Stomach (tissue), 9 donors: ENCODE measurements around the gene TMEM132E. TPM values are rescaled to one million over a fixed set of nuclear protein-coding genes. Genes with fewer than 3 reads are reported as not detected.

Source experiments
- DNase-seq, 2 donors: peaks; one replicate each; pipeline versions ENCODE4 v3.0.0 to v3.0.0-alpha.2; 2013 to 2019
- H3K27ac ChIP-seq, 5 donors: fragments of 200-600 bp in 4 of 5; sonication (generic) in 4 of 5; one replicate each; pipeline ENCODE4 v1.5.1; 2013 to 2019; ENCODE audit warnings: mild to moderate bottlenecking in 1 of 5, moderate library complexity in 1 of 5
- H3K27me3 ChIP-seq, 3 donors: fragments of 200-600 bp; sonication (generic); one replicate each; pipeline ENCODE4 v1.5.1; 2017 to 2019; ENCODE audit warnings: mixed run types in 1 of 3
- H3K36me3 ChIP-seq, 4 donors: fragments of 200-600 bp; sonication (generic); 1 replicate in 3 of 4; 2 replicates in 1 of 4; pipeline ENCODE4 v1.5.1; 2016 to 2019
- H3K4me1 ChIP-seq, 4 donors: fragments of 200-600 bp; sonication (generic); one replicate each; pipeline ENCODE4 v1.5.1; 2016 to 2019
- H3K4me3 ChIP-seq, 4 donors: fragments of 200-600 bp; sonication (generic) in 3 of 4; one replicate each; pipeline ENCODE4 v1.5.1; 2016 to 2019; ENCODE audit warnings: mild to moderate bottlenecking in 1 of 4
- H3K9me3 ChIP-seq, 4 donors: fragments of 200-600 bp; sonication (generic); one replicate each; pipeline ENCODE4 v1.5.1; 2016 to 2019
- EP300 ChIP-seq: sonication (generic); formaldehyde crosslinking; IDR thresholded peaks from one replicate; pipeline ENCODE4 v1.6.1; 2017; ENCODE audit warnings: antibody characterized with exemption
- POLR2A ChIP-seq, 4 donors: fragments of 450-650 bp; IDR thresholded peaks; one replicate each; pipeline ENCODE4 v1.6.1; 2016; ENCODE audit warnings: antibody characterized with exemption in 4 of 4, control low read depth in 2 of 4, mild to moderate bottlenecking in 1 of 4, moderate library complexity in 1 of 4
- POLR2AphosphoS5 ChIP-seq, 3 donors: sonication (generic); formaldehyde crosslinking; IDR thresholded peaks; one replicate each; pipeline ENCODE4 v1.6.1; 2016; ENCODE audit warnings: antibody characterized with exemption in 3 of 3
- WGBS, 5 donors: extraction: QIAGEN DNeasy Blood & Tissue Kit in 3 of 5; methylation state at CpG; one replicate each; pipeline versions ENCODE4 v1.1.5 to v1.1.7; 2013 to 2018; 5-methylcytosine and 5-hydroxymethylcytosine counted together
- intact Hi-C: fragments of 100-400 bp; cut with DNase I; formaldehyde crosslinking; loops from one replicate; pipeline ENCODE4 v1.15.1; 2023; ENCODE audit warnings: low total_unique reads
- polyA plus RNA-seq, 3 donors: library from polyadenylated mRNA; stranded (reverse); fragments of 200-250 nt; gene quantifications; one replicate each; pipeline ENCODE4 v1.2.3, GENCODE V29; 2013
- total RNA-seq, 5 donors: library from RNA; depleted of rRNA; stranded (reverse); fragments of >200 nt; gene quantifications; one replicate each; pipeline versions ENCODE4 v1.1.0 to v1.2.3, GENCODE V29; 2014 to 2016
- TF ChIP-seq, protein P1 (sequence below), 7 experiments: fragments of 450-650 bp in 4 of 7; fragments of 200-600 bp in 3 of 7; sonication (generic) in 3 of 7; IDR thresholded peaks; one replicate each; pipeline ENCODE4 v1.5.1; 2016 to 2019; ENCODE audit warnings: antibody characterized with exemption in 7 of 7, control low read depth in 2 of 7, mild to moderate bottlenecking in 1 of 7
- donor health status: healthy with polysubstance abuse.
- donor health status: Bipolar disorder and iron deficiency.
- donor health status: healthy.

TMEM132E gene
- total and polyA plus RNA-seq, 8 donors = 0.05 to 0.55 (median 0.12) TPM; not detected in 5

DNA sequence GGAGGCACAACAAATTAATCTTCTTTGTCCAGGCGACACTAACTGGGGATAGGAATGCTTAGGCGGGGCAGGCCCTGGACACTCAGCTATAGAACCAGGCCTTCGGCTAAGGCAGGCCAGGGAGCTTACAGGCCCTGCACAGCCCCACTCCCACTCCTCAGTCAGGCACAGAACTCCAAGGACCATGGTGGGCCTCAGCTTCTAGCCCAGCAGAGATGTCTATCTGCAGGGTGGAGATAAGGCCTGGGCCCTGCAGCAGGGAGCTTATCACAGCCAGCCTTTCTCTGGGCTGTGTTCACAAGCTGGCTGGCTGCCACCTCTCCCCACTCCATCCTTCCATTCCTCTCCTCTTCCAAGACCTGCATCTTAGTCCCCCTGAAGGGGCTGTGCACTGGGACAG, 68.1 kb downstream of the TMEM132E start:
- peaks cover 0 to 79% (median 4%) of the 10 kb centered on the region in 3 donors for H3K27me3 ChIP-seq
- DNase-seq = no peak
- no peak overlapping the region for H3K27ac ChIP-seq
- H3K9me3 ChIP-seq = no peaks in the 10 kb centered on the region
- TF ChIP-seq, protein P1, sequence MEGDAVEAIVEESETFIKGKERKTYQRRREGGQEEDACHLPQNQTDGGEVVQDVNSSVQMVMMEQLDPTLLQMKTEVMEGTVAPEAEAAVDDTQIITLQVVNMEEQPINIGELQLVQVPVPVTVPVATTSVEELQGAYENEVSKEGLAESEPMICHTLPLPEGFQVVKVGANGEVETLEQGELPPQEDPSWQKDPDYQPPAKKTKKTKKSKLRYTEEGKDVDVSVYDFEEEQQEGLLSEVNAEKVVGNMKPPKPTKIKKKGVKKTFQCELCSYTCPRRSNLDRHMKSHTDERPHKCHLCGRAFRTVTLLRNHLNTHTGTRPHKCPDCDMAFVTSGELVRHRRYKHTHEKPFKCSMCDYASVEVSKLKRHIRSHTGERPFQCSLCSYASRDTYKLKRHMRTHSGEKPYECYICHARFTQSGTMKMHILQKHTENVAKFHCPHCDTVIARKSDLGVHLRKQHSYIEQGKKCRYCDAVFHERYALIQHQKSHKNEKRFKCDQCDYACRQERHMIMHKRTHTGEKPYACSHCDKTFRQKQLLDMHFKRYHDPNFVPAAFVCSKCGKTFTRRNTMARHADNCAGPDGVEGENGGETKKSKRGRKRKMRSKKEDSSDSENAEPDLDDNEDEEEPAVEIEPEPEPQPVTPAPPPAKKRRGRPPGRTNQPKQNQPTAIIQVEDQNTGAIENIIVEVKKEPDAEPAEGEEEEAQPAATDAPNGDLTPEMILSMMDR (IDR thresholded peaks at IDR 0.05) = no peak
- TF ChIP-seq EP300 (no peak), POLR2A (IDR thresholded peaks at IDR 0.05) (no peak), POLR2AphosphoS5 (IDR thresholded peaks at IDR 0.05) (no peak)
- intact Hi-C loops = no loop called here
- WGBS, 5 donors = 67 to 85% (median 74%) methylated on average over 3 of the region's 3 CpGs
- no peaks in the 10 kb centered on the region for H3K36me3 ChIP-seq
- H3K4me3 ChIP-seq = no peak overlapping the region
- peaks cover 0 to 6% (median 0%) of the 10 kb centered on the region in 4 donors for H3K4me1 ChIP-seq

DNA sequence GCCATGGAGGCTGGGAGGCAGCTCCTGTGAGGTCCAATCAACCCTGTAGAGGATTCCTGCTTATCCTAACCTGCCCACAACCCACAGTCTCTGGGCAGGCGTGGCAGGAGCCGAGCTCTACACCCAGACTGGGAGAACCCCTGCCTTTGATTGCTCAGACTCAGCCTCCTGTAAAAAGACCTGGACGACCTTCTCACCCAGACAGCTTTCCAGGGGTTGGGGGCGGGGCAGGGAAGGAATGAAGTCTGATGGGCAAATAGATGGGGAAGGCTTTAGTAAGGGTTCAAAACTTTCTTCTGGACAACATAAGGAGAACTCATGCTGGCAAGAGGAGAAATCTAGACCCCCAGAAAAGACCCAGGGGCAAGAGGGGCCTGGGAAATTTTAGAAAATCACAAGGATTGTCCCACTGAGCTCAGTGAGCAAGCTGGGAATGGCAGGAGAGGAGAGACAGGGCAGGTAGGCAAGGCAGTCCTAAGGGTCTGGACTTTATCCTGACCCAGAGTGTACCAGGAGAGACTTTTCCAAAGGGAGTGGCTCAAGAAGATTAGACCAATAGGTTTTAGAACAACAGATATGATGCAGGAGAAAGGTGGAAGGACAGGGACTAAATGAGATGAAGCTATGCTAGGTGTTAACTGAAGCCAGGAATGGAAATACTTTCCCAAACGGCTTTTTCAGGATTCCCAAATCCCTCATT, 70.8 kb downstream of the TMEM132E start:
- H3K27me3 ChIP-seq = peaks cover 0 to 76% (median 6%) of the 10 kb centered on the region in 3 donors
- H3K4me3 ChIP-seq = no peak overlapping the region
- no peaks in the 10 kb centered on the region for H3K36me3 ChIP-seq
- no peak for DNase-seq
- no peak overlapping the region for H3K27ac ChIP-seq
- 38 to 62% (median 45%) methylated on average over 5 of the region's 5 CpGs for WGBS, 5 donors
- peaks cover 0 to 6% (median 0%) of the 10 kb centered on the region in 4 donors for H3K4me1 ChIP-seq
- TF ChIP-seq, protein P1 (IDR thresholded peaks at IDR 0.05) = no peak
- TF ChIP-seq POLR2A (IDR thresholded peaks at IDR 0.05) = no peak
- TF ChIP-seq EP300 = no peak
- TF ChIP-seq POLR2AphosphoS5 (IDR thresholded peaks at IDR 0.05) = no peak
- intact Hi-C loops = no loop called here
- H3K9me3 ChIP-seq = no peaks in the 10 kb centered on the region

DNA sequence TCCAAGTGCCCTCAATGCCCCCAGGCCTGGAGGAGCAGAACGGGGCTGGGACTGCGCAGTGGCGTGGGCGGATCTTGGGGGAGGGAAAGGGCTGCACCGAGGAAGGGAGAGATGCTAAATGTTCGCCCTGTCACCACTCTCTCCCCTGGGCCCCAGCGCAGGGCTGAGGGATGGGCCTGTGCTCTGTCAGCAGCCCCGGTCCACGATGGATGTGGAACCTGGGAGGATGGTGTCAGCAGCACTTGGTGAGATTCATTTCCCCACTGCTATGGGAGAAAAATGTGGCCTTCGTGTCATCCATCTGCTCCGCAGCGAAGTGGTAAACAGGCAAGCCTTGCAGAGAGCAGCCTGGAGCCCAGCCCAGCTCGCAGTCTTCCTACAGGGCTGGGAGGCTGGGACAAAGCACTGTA, 72.0 kb downstream of the TMEM132E start:
- H3K27me3 ChIP-seq = peaks cover 0 to 66% (median 6%) of the 10 kb centered on the region in 3 donors
- intact Hi-C loops = no loop called here
- no peaks in the 10 kb centered on the region for H3K36me3 ChIP-seq
- WGBS, 5 donors = 40 to 63% (median 53%) methylated on average over 13 of the region's 13 CpGs
- no peak for TF ChIP-seq POLR2AphosphoS5 (IDR thresholded peaks at IDR 0.05)
- TF ChIP-seq EP300 = no peak
- TF ChIP-seq POLR2A (IDR thresholded peaks at IDR 0.05) = no peak
- TF ChIP-seq, protein P1 (IDR thresholded peaks at IDR 0.05) = no peak
- no peak overlapping the region for H3K27ac ChIP-seq
- no peaks in the 10 kb centered on the region for H3K4me1 ChIP-seq
- H3K4me3 ChIP-seq = no peak overlapping the region
- DNase-seq = peak in 1 of 2 donors; percentile 43
- no peaks in the 10 kb centered on the region for H3K9me3 ChIP-seq

DNA sequence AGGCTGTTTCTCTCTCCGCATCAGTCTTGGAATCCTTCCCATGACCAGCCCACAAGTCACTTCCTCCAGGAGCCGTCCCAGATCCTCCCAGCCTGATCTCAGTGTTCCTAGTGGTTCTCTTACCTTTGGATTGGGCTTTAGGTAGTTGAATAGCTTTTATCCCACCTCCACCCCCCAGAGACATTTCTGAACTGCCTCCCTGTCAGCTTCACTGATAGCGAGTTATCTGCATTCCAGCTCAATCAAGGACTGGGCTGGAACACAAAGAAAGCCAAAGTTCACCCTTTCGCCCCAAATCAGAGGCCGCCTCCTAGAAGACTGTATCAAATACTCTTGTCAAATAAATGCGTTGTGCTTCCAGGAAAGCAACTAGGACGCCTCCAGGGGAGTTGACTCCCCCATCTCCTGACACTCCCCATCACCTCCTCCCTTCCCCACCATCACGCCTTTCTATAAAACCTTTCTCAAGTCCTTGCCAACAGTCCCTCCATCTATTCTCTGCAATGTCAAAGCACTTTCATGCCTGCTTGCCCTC, 72.7 kb downstream of the TMEM132E start:
- TF ChIP-seq POLR2AphosphoS5 (IDR thresholded peaks at IDR 0.05) (no peak), EP300 (no peak), POLR2A (IDR thresholded peaks at IDR 0.05) (no peak)
- TF ChIP-seq, protein P1 (IDR thresholded peaks at IDR 0.05) = no peak
- H3K9me3 ChIP-seq = no peaks in the 10 kb centered on the region
- H3K4me1 ChIP-seq = no peaks in the 10 kb centered on the region
- no peak for DNase-seq
- H3K27me3 ChIP-seq = peaks cover 0 to 66% (median 6%) of the 10 kb centered on the region in 3 donors
- H3K27ac ChIP-seq = no peak overlapping the region
- 24 to 50% (median 31%) methylated on average over 8 of the region's 8 CpGs for WGBS, 5 donors
- no peaks in the 10 kb centered on the region for H3K36me3 ChIP-seq
- intact Hi-C loops = no loop called here
- H3K4me3 ChIP-seq = no peak overlapping the region
